GM12891 (cell line): ENCODE results near the gene ASF1B.

Source experiments
- DNase-seq: peaks from one replicate; pipeline ENCODE4 v3.0.0; 2011; ENCODE audit warnings: low spot score; ENCODE audit not compliant: insufficient read length
- FAIRE-seq: peaks from 2 replicates; lab custom pipeline; 2011; peaks lifted over from hg19 to GRCh38; lab: Jason Lieb, UNC
- PAX5 ChIP-seq: IDR thresholded peaks from 2 replicates; pipeline ENCODE4 v1.6.1; 2011; ENCODE audit warnings: low read length, moderate library complexity, mild to moderate bottlenecking; ENCODE audit not compliant: insufficient read depth, severe bottlenecking
- POLR2A ChIP-seq: IDR thresholded peaks from 2 replicates; pipeline ENCODE4 v1.6.1; 2011; ENCODE audit warnings: low read depth, low read length, control low read depth
- POLR2AphosphoS5 ChIP-seq: IDR thresholded peaks from 2 replicates; pipeline ENCODE4 v1.6.1; 2011; ENCODE audit warnings: low read depth, low read length, control low read depth
- POU2F2 ChIP-seq: IDR thresholded peaks from 2 replicates; pipeline ENCODE4 v1.6.1; 2011; ENCODE audit warnings: low read depth, mild to moderate bottlenecking, control low read depth, low read length, moderate library complexity
- SPI1 ChIP-seq: IDR thresholded peaks from 2 replicates; pipeline ENCODE4 v1.6.1; 2011; ENCODE audit warnings: low read depth, low read length, control low read depth
- TAF1 ChIP-seq: IDR thresholded peaks from 2 replicates; pipeline ENCODE4 v1.6.1; 2011; ENCODE audit warnings: low read depth, low read length, control low read depth

ASF1B gene

DNA sequence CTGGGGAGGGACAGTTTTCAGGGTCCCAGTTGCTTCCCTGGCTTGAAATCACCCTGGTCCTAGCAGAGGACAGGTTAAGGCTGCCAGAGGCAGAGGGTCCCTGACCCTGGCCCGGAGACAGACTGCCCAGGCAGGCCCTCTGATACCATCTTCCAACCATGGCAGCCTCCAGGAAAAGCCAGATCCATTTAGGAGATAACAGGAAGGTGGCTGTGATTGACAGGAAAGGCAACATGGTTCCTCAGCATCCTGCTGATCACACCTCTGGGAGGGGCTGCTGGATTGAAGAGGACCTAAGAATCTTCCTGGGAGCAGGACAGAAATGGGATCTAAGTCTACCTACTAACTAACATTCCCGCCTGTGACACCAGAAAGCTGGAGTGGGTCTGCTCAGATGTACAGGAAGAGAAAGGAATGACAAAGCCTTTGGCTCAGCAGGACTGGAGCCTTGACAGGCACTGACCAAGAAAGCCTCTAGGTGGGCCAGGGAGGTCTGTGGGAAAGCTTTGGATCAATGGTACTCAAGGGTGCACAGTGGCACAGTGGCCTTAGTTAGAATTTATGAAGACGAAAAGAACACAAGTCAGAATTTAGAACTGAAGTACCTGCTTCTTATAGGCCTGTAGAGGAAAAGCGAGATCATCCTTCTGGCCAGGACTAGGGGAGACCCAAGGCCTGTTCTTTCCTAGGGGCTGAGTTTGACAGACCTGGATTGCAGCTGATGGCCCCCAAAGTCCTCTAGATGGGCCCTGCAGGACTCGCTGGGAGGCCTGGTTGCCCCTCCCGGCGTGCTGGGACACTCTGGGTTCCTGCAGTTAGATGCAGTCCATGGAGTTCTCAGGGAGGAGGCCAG is 16.5 kb downstream of the ASF1B start:
- TF ChIP-seq SPI1 = no peak
- TF ChIP-seq POU2F2 = no peak
- TF ChIP-seq TAF1 = no peak
- no peak for TF ChIP-seq PAX5
- TF ChIP-seq POLR2AphosphoS5 = no peak
- TF ChIP-seq POLR2A = 0 out of 2 replicates have a peak, but pooled peaks have one; percentile 4
- FAIRE-seq = no peak
- no peak for DNase-seq

DNA sequence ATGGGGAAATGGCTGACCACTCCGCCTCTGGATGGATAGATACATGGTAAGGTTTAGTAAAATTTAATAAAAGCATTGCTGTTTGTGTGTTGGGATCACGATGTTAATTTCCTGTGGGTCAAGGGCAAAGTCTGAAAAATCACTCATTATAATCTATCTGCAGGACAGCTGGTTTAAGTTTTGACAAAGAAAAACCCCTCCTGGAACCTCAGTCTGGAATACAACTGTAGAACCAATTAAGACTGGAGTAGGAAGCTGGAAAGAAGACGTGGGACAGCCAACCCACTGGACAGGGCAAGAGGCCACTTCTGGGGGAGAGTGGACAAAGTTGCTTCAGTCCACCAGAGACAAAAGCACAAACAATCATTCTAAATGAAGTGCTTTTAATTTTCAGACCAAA is 17.2 kb downstream of the ASF1B start:
- DNase-seq = no peak
- FAIRE-seq = no peak
- TF ChIP-seq PAX5 (no peak), SPI1 (no peak), TAF1 (no peak), POLR2AphosphoS5 (no peak), POU2F2 (no peak), POLR2A (no peak)

DNA sequence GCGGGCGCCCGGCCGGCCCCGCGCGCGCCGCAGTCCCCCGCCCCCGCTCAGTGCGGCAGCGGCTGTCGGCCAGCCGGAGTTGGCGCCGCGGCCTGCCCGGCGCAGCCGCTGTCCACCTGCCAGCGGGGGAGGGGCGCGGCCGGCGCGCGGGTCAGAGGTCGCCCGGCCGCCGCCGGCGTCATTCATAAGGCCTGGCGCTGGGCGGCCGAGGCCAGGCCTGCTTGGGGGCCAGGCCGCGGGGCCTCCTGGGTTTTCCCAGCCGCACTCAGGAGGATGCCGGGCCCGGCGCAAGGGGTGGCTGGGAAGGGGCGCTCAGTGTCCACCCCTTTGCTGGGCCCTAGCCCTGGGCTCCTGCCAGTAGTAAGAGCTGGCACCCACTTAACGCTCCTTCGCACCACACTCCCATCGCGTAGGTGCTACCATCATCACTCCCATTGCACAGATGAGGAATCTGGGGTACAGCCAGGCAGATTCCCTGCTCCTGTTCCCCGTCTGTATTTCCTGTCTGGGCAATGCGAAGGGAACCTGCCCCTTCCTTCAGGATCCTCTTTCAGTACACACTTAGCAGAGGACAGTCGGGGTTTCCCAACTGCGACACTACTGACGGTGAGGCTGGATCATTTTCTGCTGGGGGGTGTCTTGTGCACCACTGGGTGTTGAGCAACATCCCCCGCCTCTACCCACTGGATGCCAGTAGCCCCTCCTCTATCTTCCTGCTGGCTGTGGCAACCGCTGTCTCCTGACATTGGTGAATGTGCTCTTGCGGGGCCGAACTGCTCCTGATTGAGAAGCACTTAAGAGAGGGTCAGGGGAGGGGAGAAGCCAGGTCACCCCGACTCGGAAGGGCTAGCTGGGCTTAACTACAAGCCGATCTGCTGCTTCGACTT is 18.0 kb downstream of the ASF1B start:
- FAIRE-seq (peak; percentile 80), DNase-seq (no peak)
- TF ChIP-seq POLR2A (no peak), SPI1 (no peak)

DNA sequence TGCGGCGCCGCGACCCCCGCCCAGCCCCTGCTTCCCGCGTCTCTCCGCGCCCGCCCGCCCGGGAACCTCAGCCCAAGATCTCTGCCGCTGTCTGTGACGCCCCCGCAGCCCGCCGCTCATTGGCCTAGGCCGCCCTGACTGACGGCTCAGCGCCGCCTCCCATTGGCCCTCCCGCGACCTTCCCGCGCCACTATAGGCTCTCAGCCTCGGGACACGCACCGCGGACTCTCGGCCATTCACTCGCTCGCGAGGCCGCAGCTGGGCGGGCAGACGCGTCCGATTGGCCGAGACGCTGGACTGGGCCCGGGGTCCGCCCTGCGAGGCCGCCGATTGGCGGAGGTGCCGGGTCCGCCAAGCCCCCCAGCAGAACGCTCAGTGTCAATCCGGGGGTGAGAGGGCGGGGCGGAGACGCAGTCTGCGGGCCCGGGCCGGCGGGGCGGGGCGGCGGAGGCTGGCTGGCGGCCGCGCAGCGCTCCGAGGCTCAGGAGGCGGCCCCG is 18.7 kb downstream of the ASF1B start, which contains the start of gene PRKACA:
TSS of gene PRKACA (minus strand) at position 95 of the 497 bp plus-strand sequence. CDS start 215 bp downstream, outside the sequence.
- TF ChIP-seq POU2F2 (no peak), TAF1 (no peak), PAX5 (peak; percentile 67), POLR2AphosphoS5 (no peak)
- peak; percentile 98 for FAIRE-seq
- DNase-seq = peak; percentile 99

DNA sequence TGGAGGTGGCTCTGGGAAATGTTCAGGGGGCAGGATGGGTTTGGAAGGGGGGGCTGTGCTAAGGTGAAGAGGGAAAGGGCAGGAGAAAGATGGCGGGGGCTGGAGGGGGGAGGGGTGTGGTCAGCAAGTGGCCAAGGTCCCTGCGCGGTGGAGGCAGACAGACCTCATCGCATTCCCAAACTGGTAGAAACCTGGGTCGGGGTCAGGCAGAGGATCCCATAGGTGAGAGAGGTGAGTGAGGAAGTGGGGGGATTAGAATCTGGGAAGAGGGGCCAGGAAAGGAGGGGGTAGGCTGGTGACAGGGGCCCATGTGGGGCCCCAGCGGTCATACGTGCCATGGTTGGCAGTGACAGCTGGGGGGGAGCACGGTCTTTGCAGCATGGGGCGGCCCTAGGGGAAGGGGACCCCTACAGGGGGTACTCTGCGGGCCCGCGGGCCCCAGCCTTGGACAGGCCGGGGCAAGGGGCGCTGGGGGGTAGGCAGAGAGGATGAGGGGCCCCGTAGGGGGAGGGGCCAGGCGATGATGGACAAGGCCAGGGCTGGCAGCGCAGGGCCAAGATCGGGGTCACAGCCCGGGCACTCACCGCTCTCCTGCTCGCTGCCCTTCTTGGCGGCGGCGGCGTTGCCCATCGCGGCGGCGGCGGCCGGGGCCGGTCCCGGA is 19.3 kb downstream of the ASF1B start:
- no peak for TF ChIP-seq POU2F2
- no peak for TF ChIP-seq POLR2A
- TF ChIP-seq PAX5 = no peak
- no peak for TF ChIP-seq POLR2AphosphoS5
- TF ChIP-seq SPI1 = no peak

DNA sequence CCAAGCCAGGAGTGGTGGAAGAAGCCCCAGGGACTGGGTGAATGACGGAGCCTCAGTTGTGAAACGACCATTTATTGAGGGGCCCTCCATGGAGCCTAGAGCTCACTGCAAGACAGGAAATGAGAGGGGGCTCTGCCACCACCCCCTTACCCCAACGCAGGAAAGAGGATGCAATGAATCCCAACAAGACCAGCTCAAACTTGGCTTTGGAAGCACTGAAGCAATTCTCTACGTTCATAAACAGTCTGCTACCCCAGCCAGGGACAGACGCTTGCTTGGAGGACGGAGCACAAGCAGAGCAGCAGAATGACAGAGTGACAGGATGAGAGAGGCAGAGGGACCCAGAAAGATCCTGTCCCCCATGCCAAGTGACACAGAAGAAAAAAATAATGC is 19.9 kb downstream of the ASF1B start:
- FAIRE-seq = no peak
- TF ChIP-seq POLR2AphosphoS5 (no peak), SPI1 (no peak), PAX5 (no peak), POU2F2 (no peak)
- DNase-seq = no peak

More for the DNA sequence above, 19.3 kb downstream of the ASF1B start:
- FAIRE-seq (no peak), DNase-seq (no peak)

DNA sequence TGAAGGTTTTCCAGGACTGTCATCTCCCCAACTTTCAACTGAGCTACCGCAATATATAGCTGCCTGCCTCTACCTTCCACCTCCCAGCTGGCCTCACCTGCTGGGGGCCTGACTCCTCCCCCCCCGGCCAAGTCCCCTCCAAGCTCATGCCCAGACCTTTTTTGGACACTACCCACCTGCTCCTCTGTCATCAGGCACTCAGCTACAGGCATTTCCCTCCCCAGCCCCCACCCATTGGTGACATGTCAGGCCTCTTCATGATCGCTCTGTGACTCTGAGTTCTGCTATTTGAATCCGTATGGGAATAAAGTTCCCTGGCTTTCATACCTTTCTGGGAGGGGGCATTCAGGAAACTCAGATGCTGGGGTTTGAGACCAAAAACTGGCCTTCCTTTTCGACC is 20.6 kb downstream of the ASF1B start:
- TF ChIP-seq TAF1 = no peak
- TF ChIP-seq POU2F2 = no peak
- TF ChIP-seq POLR2A = no peak
- TF ChIP-seq POLR2AphosphoS5 = no peak
- TF ChIP-seq PAX5 = no peak
- TF ChIP-seq SPI1 = no peak
- no peak for DNase-seq
- no peak for FAIRE-seq

DNA sequence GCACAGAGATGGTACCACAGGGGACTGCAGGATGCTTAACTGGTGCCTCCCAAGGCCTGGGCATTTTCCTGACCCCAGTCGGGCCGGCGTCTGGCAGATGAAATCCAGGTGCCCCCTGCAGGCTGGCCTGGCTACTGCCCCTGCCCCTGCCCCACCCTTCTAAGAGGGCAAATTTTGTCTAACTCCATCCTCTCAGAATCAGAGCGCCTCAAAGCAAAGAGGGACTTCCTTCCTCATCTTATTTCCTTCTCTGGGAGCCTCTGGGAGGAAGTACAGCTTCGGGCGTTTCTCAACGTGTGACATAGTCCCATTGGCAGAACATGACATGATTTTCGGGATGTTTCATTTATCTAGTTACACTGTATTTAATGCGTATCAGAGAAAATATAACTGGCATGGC is 21.5 kb downstream of the ASF1B start:
- FAIRE-seq (peak; percentile 35), DNase-seq (no peak)
- no peak for TF ChIP-seq POU2F2
- TF ChIP-seq POLR2AphosphoS5 = no peak
- no peak for TF ChIP-seq TAF1
- TF ChIP-seq SPI1 = no peak
- TF ChIP-seq PAX5 = no peak
- no peak for TF ChIP-seq POLR2A

DNA sequence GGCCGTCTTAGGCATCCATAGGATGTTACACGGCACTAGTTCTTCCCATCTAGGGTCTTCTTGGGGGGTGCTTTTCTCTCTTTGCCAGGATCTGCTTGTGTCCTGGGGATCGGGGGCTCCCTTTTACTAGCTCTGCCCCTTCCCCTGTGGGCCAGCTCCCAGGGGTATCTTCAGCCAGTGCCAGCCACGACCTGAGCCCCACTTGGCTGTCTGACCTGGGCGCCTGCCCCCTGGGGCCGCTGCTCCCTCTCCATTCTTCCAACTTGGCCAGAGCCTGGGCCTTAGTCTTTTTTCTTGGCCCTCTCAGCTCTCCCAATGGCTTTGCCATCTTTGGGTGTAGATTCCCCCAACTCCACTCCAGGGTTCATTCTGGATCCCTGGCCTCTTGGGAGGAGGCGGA is 21.9 kb downstream of the ASF1B start:
- DNase-seq (no peak), FAIRE-seq (no peak)
- TF ChIP-seq PAX5 (no peak), SPI1 (no peak), POU2F2 (no peak), TAF1 (no peak), POLR2AphosphoS5 (no peak), POLR2A (no peak)
